ENCODE measurements around the gene PKD2L2.
"Not testable (repeated sequence)": the region's sequence is repeated elsewhere in the genome, so short reads cannot be mapped to it uniquely, and the experiment has no call there.

Gene PKD2L2

DNA sequence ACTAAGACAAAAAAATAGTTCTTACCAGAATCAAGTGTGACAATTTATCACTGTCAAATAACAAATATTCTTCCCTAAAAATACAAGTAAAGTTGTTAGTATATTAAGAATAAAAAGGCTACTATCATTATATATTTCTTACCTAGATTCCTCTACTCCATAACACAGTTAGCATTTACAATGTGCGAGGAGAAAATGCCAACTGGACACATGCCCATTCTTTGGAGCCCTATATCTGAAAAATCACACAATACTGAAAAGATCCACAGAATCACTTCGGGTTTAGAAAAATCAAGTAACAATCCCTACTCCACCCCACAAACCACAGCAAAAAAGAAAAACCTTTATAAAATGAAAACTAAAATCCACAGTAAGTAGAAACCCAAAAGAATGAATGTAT lies 70.9 kb downstream of the PKD2L2 start:
- no peak for DNase-seq

DNA sequence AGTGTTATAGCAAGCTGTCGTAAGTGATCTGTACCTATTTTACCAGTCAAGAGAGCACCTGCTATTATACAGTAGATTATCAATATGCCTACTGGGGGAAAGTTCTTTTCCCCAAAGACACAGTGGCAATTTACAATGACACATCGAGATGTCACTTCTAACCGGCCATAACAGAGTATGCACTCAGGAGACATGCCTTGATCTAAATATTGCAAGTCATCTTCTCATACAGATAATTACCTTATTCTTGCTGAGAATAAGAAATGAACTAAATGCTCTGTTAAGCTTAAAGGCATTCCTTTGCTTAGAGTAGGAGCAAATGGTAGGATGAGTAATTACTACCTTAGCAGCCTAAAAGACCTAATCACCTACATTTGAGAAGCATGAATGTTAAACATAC lies 71.6 kb downstream of the PKD2L2 start:
- DNase-seq, result no peak

DNA sequence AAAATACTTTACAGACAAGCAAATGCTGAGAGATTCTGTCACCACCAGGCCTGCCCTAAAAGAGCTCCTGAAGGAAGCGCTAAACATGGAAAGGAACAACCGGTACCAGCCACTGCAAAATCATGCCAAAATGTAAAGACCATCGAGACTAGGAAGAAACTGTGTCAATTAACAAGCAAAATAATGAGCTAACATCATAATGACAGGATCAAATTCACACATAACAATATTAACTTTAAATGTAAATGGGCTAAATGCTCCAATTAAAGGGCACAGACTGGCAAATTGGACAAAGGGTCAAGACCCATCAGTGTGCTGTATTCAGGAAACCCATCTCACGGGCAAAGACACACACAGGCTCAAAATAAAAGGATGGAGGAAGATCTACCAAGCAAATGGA lies 81.1 kb downstream of the PKD2L2 start:
- not testable (repeated sequence) for DNase-seq

DNA sequence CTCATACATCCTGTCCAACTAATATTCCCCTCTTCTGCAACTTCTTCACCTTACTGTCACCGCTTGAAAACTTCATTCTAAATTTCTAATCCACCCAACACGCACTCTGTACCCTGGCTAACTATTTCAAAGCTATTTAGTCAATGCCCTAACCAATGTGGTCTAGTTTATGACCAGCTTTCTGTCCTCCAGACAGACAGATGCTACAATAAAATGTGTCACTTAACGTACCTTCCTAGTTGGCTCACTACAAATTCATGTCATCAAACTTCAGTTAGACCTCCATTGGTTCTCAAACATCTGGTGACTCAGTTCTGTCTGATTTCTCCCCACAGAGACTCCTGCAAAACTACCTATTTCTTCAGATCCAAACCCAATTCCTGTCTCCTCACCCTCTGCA lies 86.0 kb downstream of the PKD2L2 start:
- DNase-seq, result no peak

DNA sequence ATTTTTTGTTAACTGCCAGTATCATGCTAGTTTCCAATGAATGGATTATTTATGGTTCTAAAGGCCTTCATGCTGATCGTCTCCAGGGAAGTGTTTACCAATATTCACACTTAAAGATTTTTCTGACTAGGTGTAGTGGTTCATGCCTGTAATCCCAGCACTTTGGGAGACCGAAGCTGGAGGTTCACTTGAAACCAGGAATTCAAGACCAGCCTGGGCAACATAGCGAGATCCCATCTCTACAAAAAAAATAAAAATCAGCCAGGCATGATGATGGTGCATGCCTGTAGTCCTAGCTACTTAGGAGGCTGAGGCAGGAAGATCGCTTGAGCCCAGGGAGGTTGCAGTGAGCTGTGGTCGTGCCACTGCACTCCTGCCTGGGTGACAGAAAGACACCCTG lies 100.2 kb downstream of the PKD2L2 start:
- no peak for DNase-seq
